DOHH2 (cell line): ENCODE data around the gene IL17F.

ENCODE experiments used
- H3F3A ChIP-seq: fragments of 200-600 bp; sonication (generic), shearing (Covaris generic); 2 replicates; pipeline ENCODE4 v1.6.0; 2016; ENCODE audit warnings: antibody characterized with exemption, mild to moderate bottlenecking; ENCODE audit not compliant: control insufficient read depth, insufficient read depth
- H3K27ac ChIP-seq: fragments of 200-600 bp; sonication (generic); 2 replicates; pipeline ENCODE4 v1.5.1; 2014; ENCODE audit warnings: low read depth, mild to moderate bottlenecking, low read length, moderate library complexity
- H3K27me3 ChIP-seq: fragments of 200-600 bp; sonication (generic); 2 replicates; pipeline ENCODE4 v1.6.1; 2014; ENCODE audit warnings: mild to moderate bottlenecking, low read length, mixed read lengths; ENCODE audit not compliant: control insufficient read depth
- H3K36me3 ChIP-seq: fragments of 200-600 bp; sonication (generic); 2 replicates; pipeline ENCODE4 v1.6.1; 2014; ENCODE audit warnings: mild to moderate bottlenecking, low read length, moderate library complexity, mixed read lengths; ENCODE audit not compliant: control insufficient read depth
- H3K4me1 ChIP-seq: fragments of 200-600 bp; sonication (generic); 2 replicates; pipeline ENCODE4 v1.6.1; 2014; ENCODE audit warnings: mild to moderate bottlenecking, low read length, mixed read lengths; ENCODE audit not compliant: control insufficient read depth
- H3K4me2 ChIP-seq: fragments of 200-600 bp; sonication (generic); 2 replicates; pipeline ENCODE4 v1.6.0; 2014; ENCODE audit warnings: mild to moderate bottlenecking, low read length, moderate library complexity
- H3K4me3 ChIP-seq: fragments of 200-600 bp; sonication (generic); 2 replicates; pipeline ENCODE4 v1.5.1; 2014; ENCODE audit warnings: mild to moderate bottlenecking, low read length, mixed read lengths
- H3K79me2 ChIP-seq: fragments of 200-600 bp; sonication (generic); 2 replicates; pipeline ENCODE4 v1.6.1; 2014; ENCODE audit warnings: mild to moderate bottlenecking, low read length, mixed read lengths; ENCODE audit not compliant: control insufficient read depth
- H3K9me2 ChIP-seq: fragments of 200-600 bp; sonication (generic); replicated peaks from 2 replicates; pipeline ENCODE4 v1.6.1; 2014; ENCODE audit warnings: mild to moderate bottlenecking, low read length, mixed read lengths; ENCODE audit not compliant: control insufficient read depth
- H3K9me3 ChIP-seq: fragments of 200-600 bp; sonication (generic); 2 replicates; pipeline ENCODE4 v1.6.1; 2014; ENCODE audit warnings: antibody characterized with exemption, low read length, mixed read lengths; ENCODE audit not compliant: control insufficient read depth, insufficient read depth
- H4K20me1 ChIP-seq: fragments of 200-600 bp; sonication (generic); 2 replicates; pipeline ENCODE4 v1.6.0; 2014; ENCODE audit warnings: low read depth, mild to moderate bottlenecking, antibody characterized with exemption, low read length, moderate library complexity; ENCODE audit not compliant: control insufficient read depth, insufficient read depth
- CTCF ChIP-seq: fragments of 200-600 bp; sonication (generic); IDR thresholded peaks from one replicate; pipeline ENCODE4 v1.5.1; 2014; ENCODE audit warnings: antibody characterized with exemption, mild to moderate bottlenecking, low read depth, low read length; ENCODE audit not compliant: poor library complexity, severe bottlenecking
- EZH2phosphoT487 ChIP-seq: fragments of 200-600 bp; sonication (generic); IDR thresholded peaks from 2 replicates; pipeline ENCODE4 v1.6.1; 2017; ENCODE audit warnings: borderline replicate concordance, mild to moderate bottlenecking, antibody characterized with exemption, low read length, moderate library complexity, mixed read lengths

IL17F gene

GRCh38 chr6:52187098-52187497 lies 57.2 kb downstream of the IL17F start:
- Histone ChIP-seq H3K36me3 (no peaks in the 10 kb centered on the region), H3K9me2 (no peaks in the 10 kb centered on the region; the same call in 1 of the 2 replicates), H3K27ac (no peak overlapping the region), H3K4me2 (no peak overlapping the region), H3K9me3 (no peaks in the 10 kb centered on the region), H3K79me2 (no peaks in the 10 kb centered on the region), H3K4me1 (no peaks in the 10 kb centered on the region), H3K4me3 (no peak overlapping the region), H4K20me1 (no peaks in the 10 kb centered on the region), H3K27me3 (0 out of 2 replicates have a peak, but pooled peaks cover 10% of the 10 kb centered on the region), H3F3A (no peaks in the 10 kb centered on the region)
- TF ChIP-seq CTCF, result no peak
- TF ChIP-seq EZH2phosphoT487, result no peak
